Stomach smooth muscle (tissue), 2 donors: ENCODE measurements around the gene SLC18A2.

ENCODE experiments used
- H3K27ac ChIP-seq: one replicate; pipeline ENCODE4 v1.7.0; 2013; ENCODE audit warnings: mild to moderate bottlenecking, low read length, inconsistent platforms
- H3K27me3 ChIP-seq, 2 donors: one replicate each; pipeline ENCODE4 v1.7.0; 2013; ENCODE audit warnings: low read length in 2 of 2; ENCODE audit not compliant: insufficient read depth in 2 of 2, control insufficient read depth in 1 of 2
- H3K36me3 ChIP-seq, 2 donors: one replicate each; pipeline ENCODE4 v1.7.0; 2013; ENCODE audit warnings: low read length in 2 of 2; ENCODE audit not compliant: control insufficient read depth in 2 of 2, insufficient read depth in 2 of 2
- H3K4me1 ChIP-seq: one replicate; pipeline ENCODE4 v1.7.0; 2013; ENCODE audit warnings: low read length; ENCODE audit not compliant: control insufficient read depth, insufficient read depth
- H3K4me3 ChIP-seq, 2 donors: one replicate each; pipeline ENCODE4 v1.7.0; 2013; ENCODE audit warnings: low read length in 2 of 2
- H3K9ac ChIP-seq, 2 donors: one replicate each; pipeline ENCODE4 v1.7.0; 2013; ENCODE audit warnings: low read length in 2 of 2, mild to moderate bottlenecking in 1 of 2
- H3K9me3 ChIP-seq, 2 donors: one replicate each; pipeline ENCODE4 v1.7.0; 2013; ENCODE audit warnings: low read length in 2 of 2; ENCODE audit not compliant: control insufficient read depth in 2 of 2
- donor health status: healthy.
- donor health status: Pancreatic carcinoma.

Gene SLC18A2

DNA sequence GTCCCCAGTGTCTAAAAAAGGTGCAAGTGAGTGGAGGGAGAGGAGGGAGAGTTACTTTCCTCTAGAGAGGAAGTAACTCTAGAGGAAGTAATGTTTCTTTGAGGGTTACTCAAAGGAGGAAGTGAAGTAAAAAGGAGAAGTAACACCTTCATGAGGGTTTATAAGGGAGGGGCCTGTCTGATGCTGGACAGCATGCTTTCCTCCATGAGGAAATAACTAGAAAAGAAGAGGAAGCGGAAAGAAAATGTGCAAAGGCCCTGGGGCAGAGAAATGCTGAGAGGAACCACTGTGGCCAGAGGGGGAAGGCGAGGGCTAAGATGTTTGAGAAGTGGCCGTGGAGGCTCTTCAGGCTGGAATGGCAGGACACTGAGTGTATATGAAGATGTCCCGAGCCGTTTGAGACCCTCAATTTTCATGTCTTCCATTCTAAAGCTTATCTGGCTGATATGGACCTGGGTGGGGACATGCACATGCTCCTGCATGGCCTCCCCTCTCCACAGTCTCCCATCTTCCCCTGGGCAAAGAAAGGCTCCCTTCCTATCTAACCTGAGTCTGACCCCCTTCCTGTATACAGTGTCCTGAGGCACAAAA, 3.4 kb upstream of the SLC18A2 start:
- Histone ChIP-seq H3K9me3 (no peaks in the 10 kb centered on the region), H3K4me1 (no peaks in the 10 kb centered on the region), H3K4me3 (no peak overlapping the region), H3K9ac (no peak overlapping the region), H3K27ac (no peak overlapping the region), H3K27me3 (peaks cover 18 to 27% of the 10 kb centered on the region in 2 donors), H3K36me3 (no peaks in the 10 kb centered on the region)

DNA sequence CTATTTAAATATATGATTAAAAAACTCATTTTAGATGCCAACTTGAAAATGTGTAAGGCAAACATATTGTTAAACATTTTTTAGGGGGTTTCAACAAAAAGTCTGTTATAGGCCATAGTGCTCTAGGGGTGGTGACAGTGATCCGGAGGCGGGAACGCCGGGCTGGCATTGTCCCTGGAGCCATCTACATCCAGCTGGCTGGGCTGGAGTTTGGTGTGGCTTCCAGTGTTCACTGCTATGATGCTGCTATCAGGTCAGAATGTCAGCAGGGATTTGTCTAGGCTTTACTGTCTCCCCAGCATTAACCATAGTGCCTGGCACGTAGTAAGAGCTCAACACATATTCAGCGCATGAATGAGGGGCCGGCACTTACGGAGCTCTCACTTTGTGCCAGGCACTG, 1.9 kb upstream of the SLC18A2 start:
- no peak overlapping the region for H3K9ac ChIP-seq
- no peak overlapping the region for H3K4me3 ChIP-seq
- no peaks in the 10 kb centered on the region for H3K36me3 ChIP-seq
- H3K27me3 ChIP-seq = peaks cover 21 to 32% of the 10 kb centered on the region in 2 donors
- H3K4me1 ChIP-seq = no peaks in the 10 kb centered on the region
- H3K9me3 ChIP-seq = no peaks in the 10 kb centered on the region
- H3K27ac ChIP-seq = no peak overlapping the region

DNA sequence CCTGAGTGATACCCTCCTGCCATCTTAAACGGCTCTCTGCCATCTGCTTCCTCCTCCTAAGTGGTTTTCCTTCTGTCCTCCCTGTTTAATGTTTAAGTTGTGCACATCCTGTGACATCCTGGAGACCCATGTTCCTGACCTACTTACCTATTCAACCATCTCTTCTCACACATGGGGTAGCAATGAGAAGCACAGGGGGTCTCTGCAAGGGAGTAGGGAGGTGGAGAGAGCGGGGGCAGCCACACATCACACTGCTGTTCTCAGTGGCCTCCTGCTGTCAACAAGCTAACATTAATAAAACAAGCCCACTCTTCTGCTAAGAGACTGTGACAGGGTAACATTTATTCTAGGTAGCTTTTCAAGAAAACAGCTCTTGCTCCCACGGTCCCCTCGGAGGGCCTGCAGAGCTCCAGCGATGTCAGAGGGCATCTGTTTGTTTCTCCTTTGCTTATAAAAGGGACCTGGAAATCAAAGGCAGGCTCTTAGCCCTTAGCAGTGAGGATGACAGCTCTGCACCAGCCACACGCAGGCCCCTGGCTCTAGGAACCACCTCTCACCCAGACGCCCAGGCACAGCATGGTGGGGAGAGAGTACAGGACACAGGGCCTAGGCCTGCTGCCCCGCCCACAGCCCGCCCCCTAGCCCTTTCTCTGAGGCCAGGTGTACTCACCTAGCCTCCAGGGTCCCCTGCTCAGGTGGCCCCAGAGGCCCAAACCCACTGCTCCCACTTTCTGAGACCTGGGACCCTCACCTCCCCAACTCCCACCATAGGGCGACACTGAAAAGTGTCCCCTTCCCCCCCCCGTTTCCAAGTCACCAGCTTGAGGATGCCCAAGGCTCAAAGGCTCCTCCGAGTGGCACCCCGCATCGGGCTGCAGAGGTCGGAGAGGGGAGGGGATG, 943 bp upstream of the SLC18A2 start:
- Histone ChIP-seq H3K27ac (no peak overlapping the region), H3K36me3 (no peaks in the 10 kb centered on the region), H3K9ac (no peak overlapping the region), H3K4me1 (no peaks in the 10 kb centered on the region), H3K27me3 (peaks cover 27 to 36% of the 10 kb centered on the region in 2 donors), H3K9me3 (no peaks in the 10 kb centered on the region), H3K4me3 (no peak overlapping the region)

DNA sequence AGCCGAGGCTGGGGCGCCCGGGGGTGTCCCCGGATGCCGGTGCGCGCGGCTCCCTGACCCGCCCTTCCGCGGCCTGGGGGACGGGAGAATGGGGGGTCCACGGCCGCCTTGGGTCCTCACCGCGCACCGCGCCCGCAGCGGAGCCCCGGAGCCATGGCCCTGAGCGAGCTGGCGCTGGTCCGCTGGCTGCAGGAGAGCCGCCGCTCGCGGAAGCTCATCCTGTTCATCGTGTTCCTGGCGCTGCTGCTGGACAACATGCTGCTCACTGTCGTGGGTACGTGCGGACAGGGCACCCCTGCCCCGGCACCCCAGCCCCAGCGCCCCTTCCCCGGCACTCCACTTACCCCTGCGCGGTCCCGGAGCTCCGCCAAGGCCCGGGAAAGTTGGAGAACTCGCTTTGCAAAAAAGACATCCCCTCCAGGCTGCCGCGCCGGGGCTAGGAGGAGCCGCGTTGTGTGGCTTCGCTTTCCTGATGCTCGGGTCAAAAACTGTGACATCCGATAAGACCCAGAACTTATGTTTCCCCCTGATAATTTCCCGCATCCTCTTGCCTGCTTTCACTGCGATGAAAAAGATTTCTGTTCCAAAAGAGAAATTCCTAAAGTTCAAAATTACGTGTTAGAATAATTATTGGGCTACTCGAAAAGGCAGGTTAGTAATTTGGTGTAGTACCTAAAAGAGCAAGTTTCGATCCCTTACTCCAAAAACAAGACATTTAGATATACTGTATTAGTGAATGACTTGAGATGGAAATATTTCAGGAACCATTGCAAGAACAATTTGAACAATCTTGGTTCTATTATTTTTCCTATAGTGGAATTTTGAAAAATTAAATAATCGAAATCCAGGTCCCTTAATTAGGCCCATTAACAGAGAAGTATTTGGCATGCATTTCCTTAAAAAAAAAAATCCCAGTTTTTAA, 888 bp downstream of the SLC18A2 start:
- Histone ChIP-seq H3K27me3 (peaks cover 19 to 36% of the 10 kb centered on the region in 2 donors), H3K9me3 (no peaks in the 10 kb centered on the region), H3K36me3 (no peaks in the 10 kb centered on the region), H3K4me3 (no peak overlapping the region), H3K4me1 (no peaks in the 10 kb centered on the region), H3K27ac (no peak overlapping the region), H3K9ac (no peak overlapping the region)

DNA sequence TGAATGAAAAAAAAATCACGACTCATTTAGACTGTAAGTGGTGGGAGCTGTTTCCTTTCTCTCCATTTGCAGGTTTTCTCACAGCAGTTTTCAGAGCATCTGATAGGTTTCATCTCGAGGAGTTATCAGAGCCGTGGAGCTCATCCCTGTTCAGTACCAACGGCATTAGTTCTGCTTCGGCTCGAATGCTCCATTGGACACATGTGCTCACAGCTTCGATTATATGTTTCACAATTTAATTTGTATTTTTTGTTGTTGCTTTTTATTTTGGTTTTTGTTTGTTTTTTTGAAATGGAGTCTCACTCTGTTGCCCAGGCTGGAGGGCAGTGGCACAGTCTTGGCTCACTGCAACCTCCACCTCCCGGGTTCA, 1.5 kb downstream of the SLC18A2 start:
- Histone ChIP-seq H3K27ac (no peak overlapping the region), H3K27me3 (peaks cover 19 to 36% of the 10 kb centered on the region in 2 donors), H3K9me3 (no peaks in the 10 kb centered on the region), H3K9ac (no peak overlapping the region), H3K36me3 (no peaks in the 10 kb centered on the region), H3K4me1 (no peaks in the 10 kb centered on the region), H3K4me3 (no peak overlapping the region)

DNA sequence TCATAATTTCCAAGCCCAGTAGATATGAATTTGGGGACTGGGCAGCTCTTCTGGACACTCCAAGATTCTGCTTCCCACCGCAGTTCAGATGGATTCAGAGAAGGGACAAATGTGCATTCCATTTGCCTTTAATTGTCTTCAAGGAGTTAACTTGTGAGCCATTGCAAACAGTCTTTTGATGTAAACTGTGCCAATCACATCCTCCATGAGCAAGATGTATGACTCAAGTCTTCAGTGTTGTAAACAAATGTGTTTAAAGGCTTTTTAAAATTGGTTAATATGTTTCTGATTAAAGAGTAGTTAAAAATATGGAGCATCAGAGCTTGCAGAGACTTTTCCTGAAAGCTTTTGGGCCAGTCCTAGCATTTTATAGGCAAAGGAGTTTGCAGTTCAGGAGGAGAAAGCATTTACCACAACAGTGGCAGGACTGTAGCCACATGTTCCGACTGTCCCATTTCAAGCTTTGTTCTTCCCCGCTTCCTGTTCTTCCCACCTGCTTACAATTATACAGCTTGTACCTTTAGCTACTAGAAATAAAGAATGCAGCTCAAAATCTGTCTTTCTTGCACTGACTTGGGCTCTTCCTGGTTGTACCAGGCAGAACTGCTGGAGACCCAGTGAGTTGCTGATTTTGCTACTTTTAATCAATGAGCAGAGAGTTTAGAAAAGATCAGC, 6.2 kb downstream of the SLC18A2 start:
- Histone ChIP-seq H3K27ac (no peak overlapping the region), H3K36me3 (no peaks in the 10 kb centered on the region), H3K9me3 (no peaks in the 10 kb centered on the region), H3K9ac (no peak overlapping the region), H3K27me3 (peaks cover 18 to 23% of the 10 kb centered on the region in 2 donors), H3K4me1 (no peaks in the 10 kb centered on the region), H3K4me3 (no peak overlapping the region)

DNA sequence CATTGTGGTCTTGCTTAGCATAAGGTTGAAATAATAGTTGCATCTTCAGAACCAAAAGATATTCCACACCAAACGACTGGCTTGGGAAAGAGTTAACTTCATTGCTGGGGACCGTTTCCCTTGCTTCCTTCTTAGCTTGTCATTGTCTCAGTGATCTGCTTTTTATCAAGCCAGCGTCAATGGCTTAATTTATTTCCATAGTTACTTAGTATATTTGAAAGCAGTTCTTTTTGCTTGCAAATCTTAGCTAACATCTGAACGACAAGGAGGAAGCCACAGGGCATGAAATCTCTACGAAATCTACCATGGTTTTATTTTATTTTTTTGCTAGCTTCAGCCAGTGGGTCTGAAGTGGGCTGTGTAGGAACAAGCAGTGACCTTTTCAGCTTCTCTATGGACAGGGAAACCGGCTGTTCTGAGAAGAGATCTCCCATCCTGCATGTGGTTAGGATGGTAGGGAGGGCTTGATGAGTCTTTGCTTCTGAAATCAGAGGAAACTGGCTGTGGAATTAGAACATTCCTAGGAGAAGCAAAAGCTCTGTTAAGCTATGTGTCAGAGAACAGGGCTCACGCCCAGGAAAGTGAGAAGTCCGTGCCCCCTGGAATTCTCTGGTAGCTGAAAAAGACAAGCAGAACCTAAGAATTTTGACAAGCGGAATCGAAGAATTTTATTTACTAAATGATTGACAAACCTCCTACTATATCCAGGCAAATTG, 8.0 kb downstream of the SLC18A2 start:
- H3K9ac ChIP-seq = no peak overlapping the region
- H3K4me1 ChIP-seq = no peaks in the 10 kb centered on the region
- no peak overlapping the region for H3K27ac ChIP-seq
- peaks cover 16 to 21% of the 10 kb centered on the region in 2 donors for H3K27me3 ChIP-seq
- H3K36me3 ChIP-seq = no peaks in the 10 kb centered on the region
- H3K9me3 ChIP-seq = no peaks in the 10 kb centered on the region
- H3K4me3 ChIP-seq = no peak overlapping the region

DNA sequence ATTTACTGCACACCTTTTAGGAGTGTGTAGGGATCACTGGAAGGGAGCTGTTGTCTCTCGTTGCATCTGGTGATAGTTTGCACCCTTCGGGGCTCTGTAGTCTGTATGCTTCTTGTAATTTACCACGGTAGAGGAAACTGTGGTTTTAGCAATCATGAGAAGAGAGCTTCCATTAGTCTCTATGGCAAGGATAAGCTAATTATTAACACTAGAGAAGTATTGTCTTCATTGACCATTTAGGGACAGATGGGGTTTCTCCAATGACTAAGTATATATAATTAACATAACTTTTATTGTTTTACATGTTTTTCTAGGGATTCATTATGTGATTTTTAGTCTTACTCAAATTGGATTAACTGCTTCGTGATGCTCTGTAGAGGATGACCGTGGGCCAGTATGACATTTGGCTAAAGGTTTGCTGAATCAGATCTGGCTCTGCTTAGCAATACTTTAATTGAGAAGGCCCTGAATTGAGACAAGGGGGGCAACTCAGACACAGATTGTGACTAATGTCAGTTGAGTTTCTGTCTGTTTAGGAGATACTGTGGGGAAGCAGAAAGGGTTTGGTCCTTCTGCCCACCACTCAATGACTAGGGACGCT, 8.7 kb downstream of the SLC18A2 start:
- no peak overlapping the region for H3K4me3 ChIP-seq
- H3K36me3 ChIP-seq = no peaks in the 10 kb centered on the region
- no peak overlapping the region for H3K27ac ChIP-seq
- no peaks in the 10 kb centered on the region for H3K9me3 ChIP-seq
- peaks cover 10 to 19% of the 10 kb centered on the region in 2 donors for H3K27me3 ChIP-seq
- no peaks in the 10 kb centered on the region for H3K4me1 ChIP-seq
- no peak overlapping the region for H3K9ac ChIP-seq

DNA sequence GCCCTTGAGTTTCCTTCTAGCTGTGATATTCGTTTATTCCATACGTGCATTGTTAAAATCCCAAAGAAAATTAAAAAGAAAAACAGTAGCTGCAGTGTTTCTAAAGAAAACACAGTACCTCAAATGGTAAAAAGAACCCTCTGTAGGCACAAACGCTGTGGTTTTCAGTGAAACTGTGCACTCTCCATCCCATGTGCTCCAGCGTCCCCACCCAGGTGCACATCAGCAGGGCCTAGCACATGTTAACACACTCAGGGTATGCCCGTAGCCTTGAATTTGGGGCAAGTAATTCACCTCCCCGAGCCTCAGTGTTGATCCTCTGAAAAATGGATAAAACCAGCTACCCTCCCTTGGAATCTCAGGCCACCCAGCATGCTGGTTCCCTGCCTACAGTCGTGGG, 9.5 kb downstream of the SLC18A2 start:
- H3K27me3 ChIP-seq = peaks cover 10 to 16% of the 10 kb centered on the region in 2 donors
- H3K27ac ChIP-seq = no peak overlapping the region
- H3K9ac ChIP-seq = no peak overlapping the region
- no peaks in the 10 kb centered on the region for H3K9me3 ChIP-seq
- no peaks in the 10 kb centered on the region for H3K4me1 ChIP-seq
- no peaks in the 10 kb centered on the region for H3K36me3 ChIP-seq
- no peak overlapping the region for H3K4me3 ChIP-seq
